UCSD-AML1 (cell line): Measurements from ENCODE around the gene DGKD.
"Not testable (repeated sequence)": the region's sequence is repeated elsewhere in the genome, so short reads cannot be mapped to it uniquely, and the experiment has no call there.

Experiments
- DNase-seq: peaks from one replicate; lab custom pipeline; 2025; ENCODE audit not compliant: unreplicated experiment; lab: John Stamatoyannopoulos, UW

The DGKD gene

GRCh38 chr2:233353769-233354499, at the start of gene DGKD:
Gene DGKD, plus strand, starts transcription at chr2:233354494. Its CDS starts 25 bp downstream, at chr2:233354519.
- peak; percentile 68 for DNase-seq

GRCh38 chr2:233307565-233307964, 46.7 kb upstream of the DGKD start, which contains the start of gene SAG:
Gene SAG, plus strand, starts transcription at chr2:233307816. Its CDS starts 1,374 bp downstream, at chr2:233309190.
- DNase-seq = no peak

- DNase-seq = no peak
Observed at GRCh38 chr2:233311241-233311926, 42.9 kb upstream of the DGKD start.

GRCh38 chr2:233312874-233313273, 41.4 kb upstream of the DGKD start:
- DNase-seq = no peak

- DNase-seq = no peak
Observed at GRCh38 chr2:233314180-233314925, 39.9 kb upstream of the DGKD start.

GRCh38 chr2:233317196-233317943, 36.9 kb upstream of the DGKD start:
- DNase-seq = no peak

GRCh38 chr2:233319256-233319655, 35.0 kb upstream of the DGKD start:
- no peak for DNase-seq

- DNase-seq = no peak
Observed at GRCh38 chr2:233320470-233320869, 33.8 kb upstream of the DGKD start.

- DNase-seq = no peak
Observed at GRCh38 chr2:233321166-233321565, 33.1 kb upstream of the DGKD start.

GRCh38 chr2:233323851-233324250, 30.4 kb upstream of the DGKD start:
- DNase-seq = no peak

GRCh38 chr2:233325256-233325655, 29.0 kb upstream of the DGKD start:
- no peak for DNase-seq

- no peak for DNase-seq
Observed at GRCh38 chr2:233325814-233326213, 28.5 kb upstream of the DGKD start.

GRCh38 chr2:233326500-233326899, 27.8 kb upstream of the DGKD start:
- DNase-seq = no peak

- DNase-seq = no peak
Observed at GRCh38 chr2:233328922-233329321, 25.4 kb upstream of the DGKD start.

- peak; percentile 61 for DNase-seq
Observed at GRCh38 chr2:233329489-233330135, 24.7 kb upstream of the DGKD start.

- peak; percentile 89 for DNase-seq
Observed at GRCh38 chr2:233331536-233331935, 22.8 kb upstream of the DGKD start.

GRCh38 chr2:233332125-233332524, 22.2 kb upstream of the DGKD start:
- DNase-seq = no peak

GRCh38 chr2:233334915-233335314, 19.4 kb upstream of the DGKD start:
- DNase-seq = no peak

GRCh38 chr2:233336091-233336490, 18.2 kb upstream of the DGKD start:
- DNase-seq = not testable (repeated sequence)

- no peak for DNase-seq
Observed at GRCh38 chr2:233336541-233336940, 17.8 kb upstream of the DGKD start.

- DNase-seq = no peak
Observed at GRCh38 chr2:233338046-233338445, 16.2 kb upstream of the DGKD start.
